LoVo (cell line): ENCODE measurements around the gene TAS2R41.
"Not testable (repeated sequence)": the region's sequence is repeated elsewhere in the genome, so short reads cannot be mapped to it uniquely, and the experiment has no call there.

ENCODE experiments used
- DNase-seq: peaks from one replicate; pipeline ENCODE4 v3.0.0-alpha.2; 2016; ENCODE audit warnings: low spot score

The TAS2R41 gene

GRCh38 chr7:143518941-143519340, 41.3 kb downstream of the TAS2R41 start:
- DNase-seq: no peak

GRCh38 chr7:143519411-143520131, 41.9 kb downstream of the TAS2R41 start:
- DNase-seq: peak; percentile 53

- not testable (repeated sequence) for DNase-seq
Observed at GRCh38 chr7:143522309-143522916, 44.7 kb downstream of the TAS2R41 start.
